GM19043 (cell line): ENCODE data around the gene AKR7A2.

Source experiments
- ATAC-seq: cut with Tn5 transposase; IDR thresholded peaks from one replicate; pipeline ENCODE4 v1.9.1; 2021; ENCODE audit warnings: low read depth; ENCODE audit not compliant: unreplicated experiment

Gene AKR7A2

DNA sequence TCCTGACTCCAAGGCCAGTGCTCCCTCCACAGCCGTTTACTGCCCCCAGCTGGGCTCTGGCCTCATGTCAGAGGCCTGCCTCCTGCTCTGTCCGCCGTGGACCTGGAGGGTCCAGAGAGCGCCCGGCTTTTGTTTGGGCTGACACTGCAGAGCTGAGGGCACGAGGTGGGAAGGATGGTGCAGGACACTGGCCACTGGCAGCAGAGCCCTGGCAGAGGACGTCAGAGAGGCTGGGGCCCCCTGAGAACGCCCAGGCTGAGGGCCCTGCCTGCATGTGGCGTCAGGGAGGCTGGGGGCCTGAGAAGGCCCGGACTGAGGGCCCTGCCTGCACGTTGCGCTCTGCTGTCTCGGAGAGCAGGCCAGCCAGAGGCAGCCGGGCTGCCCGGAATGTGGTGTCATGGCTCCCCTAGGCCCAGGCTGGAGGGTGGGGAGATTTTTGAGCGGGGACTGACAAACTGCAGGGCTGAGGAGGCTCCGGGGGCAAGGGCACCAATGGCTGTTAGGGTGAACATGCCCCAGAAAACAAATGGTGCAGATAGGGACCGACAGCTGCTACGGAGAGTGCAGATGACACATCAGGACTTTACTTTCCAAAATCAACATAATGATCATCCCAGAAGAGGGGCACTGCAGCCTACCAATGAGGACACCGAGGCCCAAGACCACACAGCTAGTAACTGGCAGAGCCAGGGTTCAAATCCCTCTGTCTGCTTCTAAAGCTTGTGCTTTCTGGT is 31.8 kb upstream of the AKR7A2 start:
- no peak for ATAC-seq

GRCh38 chr1:19342894-19343616 is 31.1 kb upstream of the AKR7A2 start:
- no peak for ATAC-seq

DNA sequence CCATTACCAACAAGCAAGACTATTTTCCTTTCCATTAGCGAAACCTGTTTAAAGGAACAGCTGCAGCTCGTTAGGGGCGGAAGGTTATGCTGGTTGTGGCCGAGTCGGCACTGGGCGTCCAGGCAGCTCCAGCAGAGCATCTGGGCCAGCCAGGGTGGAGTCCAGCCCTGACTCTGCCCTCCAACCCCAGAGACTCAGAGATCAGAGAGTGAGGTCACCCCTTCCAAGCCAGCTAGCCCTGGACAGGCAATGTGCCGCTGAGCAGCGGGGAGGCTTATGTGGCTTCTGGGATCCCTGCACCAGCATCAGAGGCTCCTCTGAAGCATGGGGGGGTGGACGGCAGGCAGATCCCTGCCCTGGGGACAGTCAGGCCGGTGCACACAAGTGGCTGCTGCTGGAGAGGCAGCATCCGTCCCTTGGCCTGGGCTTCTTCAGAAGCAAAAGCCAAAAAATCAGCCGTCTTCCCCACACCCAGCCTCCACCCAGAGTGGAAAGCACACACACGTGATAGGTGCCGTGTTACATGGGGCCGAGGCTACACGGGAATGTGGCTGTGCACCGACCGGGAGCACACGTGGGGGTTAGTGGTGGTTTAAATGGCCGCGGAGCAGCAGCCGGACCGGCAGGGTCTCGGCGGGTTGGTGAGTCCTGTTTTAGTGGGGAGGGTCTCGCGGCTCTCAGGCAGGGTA is 30.3 kb upstream of the AKR7A2 start:
- no peak for ATAC-seq

- no peak for ATAC-seq
Measured at GRCh38 chr1:19341201-19342061, 29.5 kb upstream of the AKR7A2 start.

DNA sequence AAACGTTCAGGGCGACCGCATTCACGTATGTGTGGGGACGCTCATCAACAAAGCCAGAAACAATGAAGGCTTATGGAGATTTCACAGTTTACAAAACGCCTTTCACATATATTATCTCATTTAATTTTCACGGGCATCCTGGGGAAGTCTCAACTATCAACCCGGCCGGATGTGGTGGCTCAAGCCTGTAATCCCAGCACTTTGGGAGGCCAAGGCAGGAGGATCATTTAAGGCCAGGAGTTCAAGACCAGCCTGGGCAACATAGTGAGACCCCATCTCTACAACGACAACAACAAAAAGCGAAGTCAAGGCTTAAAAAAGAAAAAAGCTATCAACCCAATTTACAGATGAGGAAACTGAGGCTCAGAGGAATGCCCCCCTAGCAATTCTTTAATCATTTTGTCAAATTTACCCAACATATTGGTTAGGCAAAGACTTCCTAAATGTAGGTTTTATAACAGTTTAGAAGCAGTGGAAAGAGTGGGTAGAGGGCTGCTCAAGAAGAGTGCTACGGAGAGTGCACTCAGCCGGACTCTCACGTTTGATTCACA is 28.5 kb upstream of the AKR7A2 start:
- ATAC-seq = no peak

- no peak for ATAC-seq
Measured at GRCh38 chr1:19339214-19339861, 27.4 kb upstream of the AKR7A2 start.

DNA sequence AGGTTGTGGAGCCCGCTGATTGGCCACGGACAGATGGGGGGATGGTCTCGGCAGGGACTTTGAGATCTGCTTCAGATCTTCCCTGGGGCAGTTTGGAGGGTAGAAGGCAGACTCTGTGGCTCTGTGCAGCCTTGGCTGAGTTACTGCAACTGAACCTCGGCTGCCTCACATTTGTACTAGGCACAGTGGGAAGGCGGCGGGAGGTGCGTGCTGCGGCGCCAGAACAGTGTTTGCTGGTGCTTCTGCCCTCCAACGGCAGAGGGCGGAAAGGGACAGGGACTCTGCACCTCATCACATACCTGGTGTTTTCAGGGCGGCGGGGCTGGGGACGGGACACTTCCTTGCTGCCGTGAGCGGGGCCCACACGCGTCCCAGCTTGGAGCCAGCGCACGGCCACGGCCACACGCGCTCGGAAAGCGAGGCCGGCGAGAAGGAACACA is 26.4 kb upstream of the AKR7A2 start:
- no peak for ATAC-seq

- ATAC-seq = no peak
Measured at GRCh38 chr1:19337289-19337688, 25.3 kb upstream of the AKR7A2 start.

DNA sequence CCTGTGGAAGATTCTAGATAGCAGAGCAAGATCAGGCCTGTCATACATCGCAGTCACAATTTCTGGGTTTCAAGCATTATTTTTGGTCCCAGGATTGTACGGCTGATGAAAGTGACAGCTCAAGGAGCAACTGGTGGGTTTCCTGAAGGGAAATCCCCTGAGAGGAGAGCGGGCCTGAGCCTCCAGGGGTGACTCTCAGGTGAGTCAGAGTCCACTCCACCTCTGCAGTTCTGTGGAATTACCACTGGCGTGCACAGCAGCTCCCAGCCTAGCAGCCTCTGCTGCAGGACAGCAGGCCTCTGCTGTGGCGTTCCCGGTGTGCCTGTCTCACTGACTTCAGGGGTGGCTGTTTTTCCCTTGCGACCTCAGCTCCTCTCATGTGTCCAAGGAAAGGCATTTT is 24.6 kb upstream of the AKR7A2 start:
- no peak for ATAC-seq

- ATAC-seq = no peak
Measured at GRCh38 chr1:19333587-19334354, 21.8 kb upstream of the AKR7A2 start.

DNA sequence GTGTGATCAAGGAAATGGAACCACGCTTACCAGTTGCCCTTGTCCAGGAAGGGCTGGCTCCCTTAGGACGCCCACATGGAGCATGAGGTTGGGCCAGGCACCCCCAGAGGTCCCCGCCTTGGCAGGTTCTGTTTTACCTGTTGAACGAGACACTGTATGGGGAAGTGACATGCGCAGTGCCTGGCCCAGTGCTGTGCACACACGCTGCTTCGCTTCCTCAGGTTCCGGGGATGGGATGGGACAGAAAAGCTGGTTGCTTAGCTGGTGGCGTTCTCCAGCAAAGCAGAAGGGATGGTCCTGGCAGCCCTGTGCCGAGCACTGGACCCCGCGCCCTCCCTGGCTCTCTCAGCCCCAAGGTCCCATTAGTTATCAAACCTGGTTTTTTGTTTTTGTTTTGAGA is 20.9 kb upstream of the AKR7A2 start:
- ATAC-seq = no peak

- no peak for ATAC-seq
Measured at GRCh38 chr1:19331262-19331878, 19.4 kb upstream of the AKR7A2 start.

DNA sequence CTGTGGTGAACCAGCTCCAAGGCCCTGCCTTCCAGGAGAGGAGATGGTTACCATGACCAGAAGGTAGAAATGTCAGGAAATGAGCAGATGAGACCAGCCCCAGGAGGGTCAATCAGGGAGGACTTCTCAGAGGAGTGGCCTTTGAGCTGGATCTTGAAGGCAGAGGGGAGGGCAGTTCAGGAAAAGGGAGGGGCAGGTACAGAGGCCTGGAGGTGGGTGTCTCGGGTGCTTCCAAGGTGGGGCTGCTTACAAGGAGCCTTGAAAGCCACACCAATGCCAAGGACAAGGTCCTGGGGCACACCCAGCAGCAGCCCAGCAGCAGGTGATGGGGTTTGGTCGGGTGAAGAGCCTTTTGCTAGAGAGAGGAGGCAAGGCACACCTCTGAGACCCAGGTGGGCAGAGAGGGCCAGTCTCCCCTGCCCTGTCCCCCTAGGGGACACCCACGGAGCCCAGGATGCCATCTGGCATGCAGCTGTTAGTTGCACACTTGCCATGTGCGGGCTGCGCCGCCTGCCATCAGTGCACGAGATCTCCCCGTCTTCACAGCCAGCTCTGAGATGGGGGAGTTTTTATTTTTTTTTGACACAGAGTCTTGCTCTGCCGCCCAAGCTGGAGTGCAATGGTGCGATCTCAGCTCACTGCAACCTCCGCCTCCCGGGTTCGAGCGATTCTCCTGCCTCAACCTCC is 18.6 kb upstream of the AKR7A2 start:
- ATAC-seq = no peak

GRCh38 chr1:19329611-19330010 is 17.7 kb upstream of the AKR7A2 start:
- no peak for ATAC-seq

- no peak for ATAC-seq
Measured at GRCh38 chr1:19329188-19329587, 17.2 kb upstream of the AKR7A2 start.

- no peak for ATAC-seq
Measured at GRCh38 chr1:19328486-19328885, 16.5 kb upstream of the AKR7A2 start.

- no peak for ATAC-seq
Measured at GRCh38 chr1:19327736-19328135, 15.8 kb upstream of the AKR7A2 start.

- no peak for ATAC-seq
Measured at GRCh38 chr1:19327301-19327700, 15.4 kb upstream of the AKR7A2 start.
